ENCODE results near the gene SPDYE4.

SPDYE4 gene

DNA sequence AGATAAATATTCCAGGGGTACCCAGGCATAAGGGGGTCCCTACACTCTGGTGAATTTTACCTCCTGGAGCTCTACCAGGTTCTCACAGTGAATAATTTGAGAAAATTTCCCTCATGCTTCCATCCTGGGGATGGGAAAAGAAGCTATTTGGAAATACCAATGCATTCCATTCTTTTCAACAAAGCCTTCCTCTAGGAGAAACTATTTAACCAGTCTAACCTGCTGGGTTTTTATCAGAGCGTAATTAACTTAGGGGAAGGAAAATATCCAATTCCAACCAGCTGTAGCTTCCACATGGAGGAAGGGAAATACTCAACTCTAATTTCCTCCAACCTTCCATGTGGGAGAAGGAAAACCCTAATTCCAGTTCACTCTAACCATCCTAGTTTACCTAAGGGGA, 23.8 kb upstream of the SPDYE4 start:
- no peak for DNase-seq

- no peak for DNase-seq
Measured at GRCh38 chr17:8781776-8782175, 23.4 kb upstream of the SPDYE4 start.

DNA sequence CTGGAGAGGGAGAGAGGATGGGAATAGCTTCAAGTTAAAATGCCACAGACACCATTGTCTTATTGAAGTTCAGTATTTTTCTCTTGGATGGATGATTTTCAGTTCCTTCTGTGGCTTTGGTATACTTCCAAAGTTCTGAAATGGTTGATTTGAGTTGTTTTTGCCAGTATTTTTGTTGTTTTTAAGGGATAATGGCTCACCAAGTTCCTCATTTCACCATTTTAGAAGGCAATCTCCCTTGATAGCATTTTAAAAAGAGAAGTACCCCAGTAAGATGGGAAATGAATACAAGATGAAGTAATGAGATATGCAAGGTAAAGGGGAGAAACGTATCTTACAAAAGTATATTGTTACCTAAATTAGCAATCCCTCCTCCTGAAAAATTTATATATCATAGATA, 18.5 kb upstream of the SPDYE4 start:
- no peak for DNase-seq

DNA sequence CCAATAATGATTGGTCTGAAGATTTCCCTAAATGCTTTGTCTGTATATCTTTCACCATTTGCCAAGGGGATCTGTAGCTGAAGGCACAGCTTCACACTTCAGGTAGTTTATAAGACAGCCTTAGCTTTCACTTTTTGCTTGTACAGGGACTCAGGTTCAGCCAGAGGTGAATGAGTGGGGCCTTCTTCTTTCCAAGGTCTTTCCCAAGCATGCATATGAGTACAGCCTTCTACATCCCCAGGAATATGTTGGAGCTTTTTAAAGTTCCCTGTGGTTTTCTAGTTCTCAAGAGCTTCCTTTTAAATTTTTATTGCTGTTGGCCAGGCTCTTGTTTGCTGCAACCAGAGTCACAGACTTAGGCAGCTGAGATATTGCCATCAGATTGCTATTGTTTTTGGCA, 17.9 kb upstream of the SPDYE4 start:
- no peak for DNase-seq

GRCh38 chr17:8766731-8767130, 8.4 kb upstream of the SPDYE4 start:
- no peak for DNase-seq

DNA sequence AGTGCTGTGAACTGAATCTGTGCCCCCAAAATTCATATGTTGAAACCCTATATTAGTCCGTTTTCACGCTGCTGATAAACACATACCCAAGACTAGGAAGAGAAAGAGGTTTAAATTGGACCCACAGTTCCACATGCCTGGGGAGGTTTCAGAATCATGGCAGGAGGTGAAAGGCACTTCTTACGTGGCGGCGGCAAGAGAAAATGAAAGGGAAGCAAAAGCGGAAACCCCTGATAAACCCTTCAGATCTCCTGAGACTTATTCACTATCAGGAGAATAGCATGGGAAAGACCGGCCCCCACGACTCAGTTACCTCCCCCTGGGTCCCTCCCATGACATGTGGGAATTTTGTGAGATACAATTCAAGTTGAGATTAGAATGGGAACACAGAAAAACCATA, 3.7 kb upstream of the SPDYE4 start:
- no peak for DNase-seq

DNA sequence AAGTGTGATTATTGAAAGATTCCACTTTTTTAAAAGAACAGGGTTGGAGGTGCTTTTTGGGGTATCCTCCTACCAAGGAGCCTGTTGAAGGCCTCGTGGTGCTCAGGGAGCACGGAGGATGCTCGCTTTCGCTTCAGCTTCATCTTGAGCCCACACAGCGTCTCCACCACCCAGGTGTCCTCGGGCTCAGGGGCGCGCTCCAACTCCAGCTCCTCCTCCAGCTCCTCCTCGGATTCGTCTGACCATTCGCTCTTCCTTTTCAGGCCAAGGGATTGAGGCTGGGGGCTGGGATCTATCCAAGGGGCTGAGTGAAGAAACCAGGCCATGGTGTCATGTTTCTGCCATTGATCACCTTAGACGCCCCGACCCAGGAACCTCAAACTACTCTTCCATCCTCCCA, 1.2 kb downstream of the SPDYE4 start:
- no peak for DNase-seq

DNA sequence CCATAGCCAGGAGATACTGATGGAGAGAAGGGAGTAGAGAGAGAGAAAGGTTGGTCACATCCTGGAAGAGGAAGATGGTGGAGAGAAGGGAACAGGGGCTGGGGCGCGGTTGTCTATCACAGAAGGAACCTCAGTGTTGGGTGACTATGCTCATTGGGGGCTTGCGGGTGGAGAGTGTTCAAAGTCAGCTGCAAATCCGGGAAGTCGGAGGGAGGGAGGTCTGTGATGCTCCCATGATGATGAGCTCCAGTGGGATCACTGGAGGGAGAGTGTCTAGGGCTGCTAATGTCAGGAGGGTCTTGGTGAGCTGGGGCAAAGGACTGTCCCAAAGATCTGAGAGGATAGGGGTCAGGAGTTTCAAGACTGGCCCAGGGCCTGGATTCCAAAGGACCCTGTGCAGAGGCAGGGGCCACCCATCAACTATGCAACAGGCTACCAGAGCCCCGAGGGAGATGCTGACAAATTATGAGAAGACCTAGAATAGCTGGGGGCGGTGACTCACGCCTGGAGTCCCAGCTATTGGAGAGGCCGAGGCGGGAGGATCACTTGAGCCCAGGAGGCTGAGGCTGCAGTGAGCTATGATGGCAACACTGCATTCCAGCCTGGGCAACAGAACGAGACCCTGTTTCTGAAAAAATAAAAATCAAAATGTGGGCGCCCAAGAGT, 2.6 kb downstream of the SPDYE4 start:
- DNase-seq = no peak

DNA sequence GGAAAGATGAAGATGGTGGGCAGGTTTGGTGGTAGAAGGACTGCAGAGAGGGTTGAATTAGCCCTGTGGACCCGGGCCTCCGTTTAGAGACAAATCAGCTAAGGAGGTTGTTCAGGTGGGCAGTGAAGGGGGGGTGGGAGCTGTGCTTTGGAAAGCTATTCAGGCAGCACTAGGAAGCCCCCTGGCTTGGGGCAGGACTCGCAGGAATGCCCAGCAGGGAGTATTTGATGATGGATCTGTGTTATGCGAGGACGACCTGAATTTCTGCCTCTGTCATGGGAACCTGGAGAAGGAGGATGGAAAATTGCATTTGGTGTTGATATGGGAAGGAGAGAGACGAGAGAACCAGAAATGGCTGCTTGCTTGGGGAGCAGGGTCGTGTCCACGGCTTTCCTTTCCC, 3.5 kb downstream of the SPDYE4 start:
- no peak for DNase-seq

- no peak for DNase-seq
Measured at GRCh38 chr17:8753976-8754440, 4.3 kb downstream of the SPDYE4 start.

DNA sequence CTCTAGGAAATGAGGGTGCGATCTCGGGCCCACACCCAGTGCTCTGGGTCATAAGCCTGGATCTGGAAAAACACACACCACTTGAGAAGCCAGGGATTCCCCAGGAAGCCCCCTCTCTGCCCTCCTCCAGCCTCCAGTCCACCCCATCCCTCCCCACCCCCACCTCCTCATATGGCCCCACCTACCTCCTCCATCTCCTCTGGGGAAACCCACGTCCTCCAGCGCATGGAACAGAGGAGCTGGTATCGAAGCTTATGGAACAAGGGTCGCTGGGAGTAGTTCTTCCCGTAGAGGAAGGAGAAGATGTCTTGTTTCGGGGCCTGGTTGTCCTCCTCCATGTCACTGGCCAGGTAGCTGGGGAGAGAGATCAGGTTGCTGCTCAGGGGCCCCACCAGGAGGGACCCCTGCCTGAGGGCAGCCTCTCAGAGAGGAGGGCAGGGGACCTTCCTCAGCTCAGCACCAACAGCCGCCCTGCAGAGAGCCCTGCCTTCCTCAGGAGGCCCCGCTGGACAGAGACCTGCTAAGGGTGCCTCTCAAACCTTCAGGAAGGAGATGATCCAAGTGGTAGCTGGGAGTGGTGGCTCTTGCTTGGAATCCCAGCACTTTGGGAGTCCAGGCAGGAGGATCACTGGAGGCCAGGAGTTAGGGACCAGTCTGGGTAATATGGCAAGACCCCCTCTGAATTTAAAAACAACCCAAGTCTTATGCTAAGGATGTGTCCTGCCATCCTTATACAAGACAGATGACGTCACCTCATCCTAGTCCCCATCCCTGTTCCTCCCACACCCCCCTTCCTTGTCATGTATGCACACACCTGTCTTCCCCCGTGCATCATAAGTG, 5.0 kb downstream of the SPDYE4 start:
- DNase-seq = no peak

GRCh38 chr17:8749616-8750015, 8.7 kb downstream of the SPDYE4 start:
- no peak for DNase-seq

- DNase-seq = no peak
Measured at GRCh38 chr17:8747742-8748141, 10.6 kb downstream of the SPDYE4 start.

GRCh38 chr17:8746501-8747236, 11.7 kb downstream of the SPDYE4 start:
- DNase-seq = no peak

DNA sequence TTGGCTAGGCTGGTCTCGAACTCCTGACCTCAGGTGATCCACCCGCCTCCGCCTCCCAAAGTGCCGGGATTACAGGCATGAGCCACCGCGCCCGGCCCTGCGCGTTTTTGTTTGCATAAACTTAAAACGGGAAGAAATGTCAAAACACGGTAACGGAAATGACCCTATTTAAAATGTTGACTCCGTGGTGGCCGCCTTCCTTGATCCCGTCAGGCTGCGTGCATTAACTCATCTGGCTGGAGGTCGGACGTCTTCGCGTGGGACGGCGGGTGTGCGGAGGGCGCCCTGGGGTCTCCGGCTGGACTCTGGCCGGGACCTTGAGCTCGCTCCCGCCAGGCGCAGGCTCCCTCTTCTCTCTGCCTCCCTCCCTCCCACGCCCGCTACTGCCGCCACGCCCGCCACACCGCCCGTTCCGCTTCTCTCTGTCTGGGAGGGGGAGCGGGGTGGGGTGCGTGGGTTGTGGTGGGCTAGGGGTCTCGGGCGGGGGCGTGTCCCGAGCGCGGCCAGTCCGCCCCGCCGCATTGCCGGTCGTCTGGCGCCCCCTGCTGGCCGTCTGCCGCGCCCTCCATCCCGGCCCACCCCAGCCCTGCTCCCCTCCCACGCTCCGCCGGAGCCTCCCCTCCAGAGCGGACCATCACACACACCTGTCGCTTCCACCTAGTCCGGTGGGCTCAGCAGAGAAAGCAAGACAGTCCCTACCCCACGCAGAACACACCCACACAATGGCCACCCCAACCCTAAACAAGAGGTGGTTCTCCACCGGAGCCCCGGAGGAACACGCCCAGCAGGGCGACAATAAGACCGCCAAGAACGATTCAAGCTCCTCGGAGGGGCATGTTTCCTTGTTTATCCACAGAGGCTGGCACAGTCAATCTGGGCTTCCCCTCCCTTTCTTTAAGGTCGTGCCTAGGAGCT, 12.5 kb downstream of the SPDYE4 start:
- DNase-seq = peak; percentile 48 to 74 (median 66)

- no peak for DNase-seq
Measured at GRCh38 chr17:8744086-8744785, 14.1 kb downstream of the SPDYE4 start.

DNA sequence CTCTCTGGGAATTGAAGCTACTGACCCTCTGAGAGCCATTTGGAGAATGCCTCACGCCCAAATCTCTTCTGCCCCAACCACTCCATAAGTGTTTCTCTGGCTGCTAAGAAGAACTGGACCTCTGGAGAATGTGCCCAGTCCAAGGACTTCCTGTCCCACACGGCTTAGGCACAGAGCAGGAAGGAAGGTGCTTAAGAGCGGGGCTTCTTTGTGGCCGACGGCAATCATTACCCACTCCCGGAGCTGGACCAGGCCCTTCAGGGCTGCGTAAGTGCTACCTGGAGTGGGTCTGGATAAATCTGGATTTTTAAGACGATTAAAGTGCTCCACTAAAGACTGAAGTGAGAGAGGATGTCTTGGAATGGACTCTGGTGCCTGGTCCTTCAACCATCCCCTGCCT, 15.5 kb downstream of the SPDYE4 start:
- no peak for DNase-seq

DNA sequence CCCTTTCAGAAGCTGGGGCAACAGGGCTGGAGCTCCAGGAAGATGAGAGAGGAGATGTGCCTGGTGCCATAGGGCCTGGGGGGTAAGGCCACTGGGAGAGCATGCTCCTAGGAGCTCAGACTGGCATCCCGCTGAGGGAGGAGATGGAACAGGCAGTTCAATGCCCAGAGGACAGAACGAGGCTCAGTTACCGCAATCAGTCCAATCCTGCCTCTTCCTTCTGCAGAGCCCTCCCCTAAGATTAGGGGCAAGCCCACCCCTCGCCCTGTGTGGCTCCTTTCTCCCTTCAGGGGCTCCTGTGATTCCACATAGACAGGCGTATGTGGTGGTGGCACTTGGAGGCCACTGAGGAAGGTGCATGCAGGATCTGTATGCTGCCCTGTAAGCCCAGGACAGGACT, 16.1 kb downstream of the SPDYE4 start:
- DNase-seq = no peak

- DNase-seq = no peak
Measured at GRCh38 chr17:8741771-8742170, 16.6 kb downstream of the SPDYE4 start.

DNA sequence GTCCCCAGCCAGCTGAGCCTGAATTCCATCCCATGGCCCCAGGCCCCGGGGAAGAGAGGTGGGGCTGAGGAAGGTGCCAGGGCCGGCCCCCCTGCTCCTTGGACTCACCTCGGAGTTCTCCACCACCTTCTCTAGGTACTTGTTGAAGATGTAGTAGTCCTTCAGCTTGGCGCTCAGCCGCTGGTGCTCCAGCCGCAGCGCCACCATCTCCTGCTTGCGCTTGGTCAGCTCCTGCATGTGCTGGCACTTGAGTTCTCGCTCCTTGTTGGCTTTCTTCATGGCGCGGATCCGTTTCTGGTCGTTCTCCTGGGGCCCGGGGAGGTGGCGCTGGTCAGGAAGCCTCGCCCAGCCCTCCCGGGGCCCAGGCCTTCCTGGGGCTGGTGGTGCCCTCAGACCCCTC, 17.0 kb downstream of the SPDYE4 start:
- DNase-seq = no peak

DNA sequence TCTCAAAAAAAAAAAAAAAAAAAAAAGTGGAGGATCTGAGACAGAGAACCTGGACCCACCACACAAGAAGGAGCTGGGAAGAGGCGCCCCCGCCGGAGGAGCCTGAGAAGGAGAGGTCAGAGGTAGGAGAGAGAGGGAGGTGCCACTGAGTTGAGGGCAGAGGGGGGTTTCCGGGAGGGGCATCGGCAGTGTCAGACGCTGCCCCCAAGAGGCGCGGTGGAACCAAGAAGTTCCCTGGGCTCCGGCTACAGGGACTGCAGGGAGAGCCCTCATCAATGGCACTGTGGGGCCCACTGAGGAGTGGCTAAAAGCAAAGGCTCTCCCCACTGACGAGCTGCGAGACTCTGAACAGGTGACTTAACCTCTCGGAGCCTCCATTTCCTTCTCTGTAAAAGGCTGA, 17.9 kb downstream of the SPDYE4 start:
- DNase-seq = peak in 1 of 4 experiments; percentile 49

DNA sequence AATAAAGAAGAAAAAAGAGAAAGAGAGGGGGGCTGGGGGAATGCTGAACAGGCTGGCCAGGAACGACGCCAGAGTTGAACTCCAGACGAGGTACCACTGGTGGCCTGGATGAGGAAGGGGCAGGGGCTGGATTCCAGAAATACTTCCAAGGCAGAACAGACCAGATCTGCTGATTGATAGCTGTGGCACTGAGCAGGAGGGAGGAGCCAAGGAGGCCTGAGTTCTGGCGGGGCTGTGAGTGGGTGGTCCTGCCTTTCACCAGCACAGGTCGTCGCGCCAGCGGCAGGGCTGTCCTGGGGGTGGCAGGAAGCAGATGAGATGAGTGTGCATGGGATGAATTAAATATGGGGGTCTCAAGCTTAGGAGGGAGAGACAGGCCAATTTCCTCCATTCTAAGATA, 19.2 kb downstream of the SPDYE4 start:
- DNase-seq = no peak
